ENCODE data around the gene GOLGA2.

Gene GOLGA2

GRCh38 chr9:128275198-128276007 lies at the start of gene GOLGA2:
Gene GOLGA2, minus strand, starts transcription at chr9:128276007. Its CDS starts 31 bp downstream, at chr9:128275976.
- DNase-seq (ENCODE audit: extremely low read depth in 1 of 2, low read depth in 1 of 2): no peak

- no peak for DNase-seq (ENCODE audit: extremely low read depth in 1 of 2, low read depth in 1 of 2)
Observed at GRCh38 chr9:128324401-128324800, 48.6 kb upstream of the GOLGA2 start.

GRCh38 chr9:128323791-128324190 lies 48.0 kb upstream of the GOLGA2 start:
- no peak for DNase-seq (ENCODE audit: extremely low read depth in 1 of 2, low read depth in 1 of 2)

GRCh38 chr9:128323212-128323730 lies 47.5 kb upstream of the GOLGA2 start:
- DNase-seq (ENCODE audit: extremely low read depth in 1 of 2, low read depth in 1 of 2): no peak

- peak; percentile 86 for DNase-seq (ENCODE audit: extremely low read depth in 1 of 2, low read depth in 1 of 2)
Observed at GRCh38 chr9:128322404-128323211, 46.8 kb upstream of the GOLGA2 start, which contains the start of the genes COQ4 and TRUB2. Gene COQ4, plus strand, starts transcription at chr9:128322839. Its CDS starts 20 bp downstream, at chr9:128322859. Gene TRUB2, minus strand, starts transcription at chr9:128322447. Its CDS starts 39 bp downstream, at chr9:128322408.

- DNase-seq (ENCODE audit: extremely low read depth in 1 of 2, low read depth in 1 of 2): no peak
Observed at GRCh38 chr9:128321879-128322403, 46.1 kb upstream of the GOLGA2 start.

- DNase-seq (ENCODE audit: extremely low read depth in 1 of 2, low read depth in 1 of 2): no peak
Observed at GRCh38 chr9:128321343-128321742, 45.5 kb upstream of the GOLGA2 start.

GRCh38 chr9:128317629-128318028 lies 41.8 kb upstream of the GOLGA2 start:
- no peak for DNase-seq (ENCODE audit: extremely low read depth in 1 of 2, low read depth in 1 of 2)

- no peak for DNase-seq (ENCODE audit: extremely low read depth in 1 of 2, low read depth in 1 of 2)
Observed at GRCh38 chr9:128316421-128316820, 40.6 kb upstream of the GOLGA2 start.

- DNase-seq (ENCODE audit: extremely low read depth in 1 of 2, low read depth in 1 of 2): no peak
Observed at GRCh38 chr9:128314697-128315096, 38.9 kb upstream of the GOLGA2 start.

GRCh38 chr9:128310461-128310860 lies 34.7 kb upstream of the GOLGA2 start:
- DNase-seq (ENCODE audit: extremely low read depth in 1 of 2, low read depth in 1 of 2): no peak

- DNase-seq (ENCODE audit: extremely low read depth in 1 of 2, low read depth in 1 of 2): no peak
Observed at GRCh38 chr9:128309551-128309950, 33.7 kb upstream of the GOLGA2 start.

GRCh38 chr9:128304971-128305288 lies 29.1 kb upstream of the GOLGA2 start:
- no peak for DNase-seq (ENCODE audit: extremely low read depth in 1 of 2, low read depth in 1 of 2)

GRCh38 chr9:128304136-128304970 lies 28.5 kb upstream of the GOLGA2 start:
- no peak for DNase-seq (ENCODE audit: extremely low read depth in 1 of 2, low read depth in 1 of 2)

GRCh38 chr9:128298535-128299482 lies 23.0 kb upstream of the GOLGA2 start:
- DNase-seq (ENCODE audit: extremely low read depth in 1 of 2, low read depth in 1 of 2): no peak

- no peak for DNase-seq (ENCODE audit: extremely low read depth in 1 of 2, low read depth in 1 of 2)
Observed at GRCh38 chr9:128297221-128297773, 21.5 kb upstream of the GOLGA2 start.

- no peak for DNase-seq (ENCODE audit: extremely low read depth in 1 of 2, low read depth in 1 of 2)
Observed at GRCh38 chr9:128296340-128297220, 20.8 kb upstream of the GOLGA2 start.

- DNase-seq (ENCODE audit: extremely low read depth in 1 of 2, low read depth in 1 of 2): no peak
Observed at GRCh38 chr9:128294142-128294541, 18.3 kb upstream of the GOLGA2 start.

Data from stimulated activated CD8-positive, alpha-beta memory T cell treated with anti-CD3 and anti-CD28 coated beads, Interleukin-7, amount 100 ng/mL, for 48 hours (primary cell).